GM18909 (cell line): ENCODE measurements around the gene ZFYVE9.
"Not testable (repeated sequence)": the region's sequence is repeated elsewhere in the genome, so short reads cannot be mapped to it uniquely, and the experiment has no call there.

Experiments
- ATAC-seq: cut with Tn5 transposase; IDR thresholded peaks from one replicate; pipeline ENCODE4 v1.9.1; 2021; ENCODE audit warnings: mild to moderate bottlenecking; ENCODE audit not compliant: unreplicated experiment, poor library complexity

Gene ZFYVE9

DNA sequence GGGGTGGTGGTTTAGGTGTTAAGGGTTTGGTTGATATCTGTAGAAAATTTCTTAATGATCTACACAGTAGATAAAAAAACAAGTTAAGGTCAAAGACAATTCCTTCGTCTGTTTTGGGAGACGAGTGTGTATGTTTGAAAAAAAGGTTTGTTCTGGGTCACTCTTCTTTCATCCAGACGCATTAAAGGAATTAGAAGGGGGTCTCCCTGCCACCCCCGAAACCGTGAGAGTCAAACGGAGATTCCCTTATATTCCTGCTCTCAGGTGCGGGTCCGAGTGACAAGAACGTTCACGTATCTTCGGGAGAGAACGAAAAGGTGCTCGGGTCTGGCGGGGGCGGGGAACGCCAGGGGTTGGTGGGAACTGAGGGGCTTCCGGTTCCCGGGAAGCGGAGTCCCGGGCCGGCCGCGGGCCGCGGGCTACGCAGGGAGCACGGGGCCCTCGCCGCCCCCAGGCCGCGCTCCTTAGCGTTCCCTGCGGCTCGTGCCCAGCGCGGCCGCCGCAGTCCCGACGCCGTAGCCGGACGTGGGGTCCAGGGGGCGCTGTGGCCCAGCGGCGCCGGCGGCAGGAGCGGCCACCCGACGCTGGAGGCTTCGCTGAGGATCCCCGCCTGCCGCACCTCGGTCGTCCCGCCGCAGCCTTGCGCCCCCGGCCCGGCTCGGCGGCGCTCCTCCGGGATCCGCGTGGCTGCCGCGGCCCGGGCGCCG, at the start of gene ZFYVE9:
Gene ZFYVE9 (plus strand): TSS at position 577 of the 707 bp plus-strand sequence. CDS start 91,118 bp downstream, outside the sequence.
- peak; percentile 76 for ATAC-seq

- not testable (repeated sequence) for ATAC-seq
These were observed 47.6 kb upstream of the ZFYVE9 start for GRCh38 chr1:52094300-52094699.

- ATAC-seq, result no peak
These were observed 45.7 kb upstream of the ZFYVE9 start for GRCh38 chr1:52096216-52096615.

DNA sequence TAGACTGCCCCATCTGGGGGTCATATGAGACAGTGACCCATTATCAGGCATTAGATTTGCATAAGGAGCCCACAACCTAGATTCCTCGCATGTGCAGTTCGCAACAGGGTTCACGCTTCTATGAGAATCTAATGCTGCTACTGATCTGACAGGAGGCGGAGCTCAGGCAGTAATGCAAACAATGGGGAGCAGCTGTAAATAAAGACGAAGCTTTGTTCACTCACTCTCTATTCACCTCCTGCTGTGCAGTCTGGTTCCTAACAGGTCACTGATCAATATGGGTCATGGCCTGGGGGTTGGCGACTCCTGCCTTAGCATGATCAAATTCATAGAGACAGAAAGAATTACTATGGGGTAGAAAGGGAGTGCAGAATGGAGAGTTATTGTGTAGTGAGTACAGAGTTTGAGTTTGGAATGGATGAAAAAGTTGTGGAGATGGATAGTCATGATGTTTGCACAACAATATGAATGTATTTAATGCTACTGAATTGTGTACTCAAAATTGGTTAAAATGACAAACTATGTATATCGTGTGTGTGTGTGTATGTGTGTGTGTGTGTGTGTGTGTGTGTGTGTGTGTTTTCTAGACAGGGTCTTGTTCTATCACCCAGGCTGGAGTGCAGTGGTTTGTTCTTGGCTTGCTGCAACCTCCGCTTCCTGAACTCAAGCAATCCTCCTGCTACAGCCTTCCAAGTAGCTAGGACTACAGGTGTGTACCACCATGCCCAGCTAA, 43.6 kb upstream of the ZFYVE9 start:
- ATAC-seq, result no peak

DNA sequence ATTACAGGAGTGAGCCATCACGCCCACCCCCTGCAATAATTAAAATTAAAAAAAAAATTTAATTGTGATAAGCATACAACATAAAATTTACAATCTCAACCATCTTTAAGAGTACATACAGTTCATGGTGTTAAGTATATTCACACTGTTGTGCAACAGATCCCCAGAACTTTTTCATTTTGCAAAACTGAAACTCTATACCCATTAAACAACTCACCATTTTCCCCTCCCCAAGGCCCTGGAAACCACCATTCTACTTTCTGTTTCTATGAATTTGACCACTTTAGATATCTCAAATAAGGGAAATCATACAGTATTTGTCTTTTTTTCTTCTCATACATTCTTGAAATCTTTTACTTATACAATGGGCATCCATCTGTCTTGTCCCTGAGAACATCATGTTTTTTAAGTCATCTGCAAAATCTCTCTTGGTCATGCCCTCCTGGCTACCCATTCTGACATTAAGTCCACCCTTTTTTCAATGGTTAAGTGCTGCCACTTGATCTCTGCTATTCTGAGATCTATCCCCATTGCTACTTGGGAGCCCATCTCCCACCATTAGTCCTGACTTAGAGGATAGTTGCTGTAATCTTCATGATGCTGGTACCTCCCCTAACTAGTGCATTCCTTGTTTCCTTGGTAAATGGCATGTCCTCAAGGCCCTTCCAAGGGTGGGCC, 39.4 kb upstream of the ZFYVE9 start:
- ATAC-seq, result peak; percentile 73

- ATAC-seq, result no peak
These were observed 30.4 kb upstream of the ZFYVE9 start for GRCh38 chr1:52111492-52111891.

GRCh38 chr1:52112489-52112888, 29.4 kb upstream of the ZFYVE9 start:
- ATAC-seq, result no peak

DNA sequence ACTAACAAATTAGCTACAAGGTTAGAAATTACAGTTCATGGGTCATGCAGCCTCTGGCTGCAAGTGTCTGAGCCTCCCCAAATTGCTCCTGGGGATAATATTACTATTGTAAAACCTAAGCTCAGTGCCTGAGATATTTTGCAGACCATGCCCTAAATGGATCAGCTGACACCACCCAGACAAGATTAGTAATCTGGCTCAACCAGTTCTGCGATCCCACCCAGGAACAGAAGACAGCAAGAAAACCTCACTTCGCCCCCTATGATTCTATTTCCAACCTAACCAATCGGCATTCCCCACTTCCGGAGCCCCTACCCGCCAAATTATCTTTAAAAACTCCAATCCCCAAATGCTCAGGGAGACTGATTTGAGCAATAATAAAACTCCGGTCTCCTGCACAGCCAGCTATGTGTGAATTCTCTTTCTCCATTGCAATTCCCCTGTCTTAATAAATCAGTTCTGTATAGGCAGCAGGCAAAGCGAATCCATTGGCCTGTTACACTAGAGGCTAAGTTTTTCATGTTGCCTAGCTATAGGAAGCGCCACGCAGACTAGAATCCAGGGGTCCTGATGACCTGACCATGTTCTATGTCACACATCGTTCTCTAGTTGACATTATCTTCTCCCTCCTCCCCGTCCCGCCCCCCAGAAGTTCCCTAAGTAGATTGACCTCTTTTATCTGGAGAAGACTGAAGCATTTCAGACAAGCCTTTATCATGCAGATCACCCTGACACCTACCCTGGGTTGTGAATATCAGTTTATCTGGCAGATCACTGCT, 22.4 kb upstream of the ZFYVE9 start:
- no peak for ATAC-seq

DNA sequence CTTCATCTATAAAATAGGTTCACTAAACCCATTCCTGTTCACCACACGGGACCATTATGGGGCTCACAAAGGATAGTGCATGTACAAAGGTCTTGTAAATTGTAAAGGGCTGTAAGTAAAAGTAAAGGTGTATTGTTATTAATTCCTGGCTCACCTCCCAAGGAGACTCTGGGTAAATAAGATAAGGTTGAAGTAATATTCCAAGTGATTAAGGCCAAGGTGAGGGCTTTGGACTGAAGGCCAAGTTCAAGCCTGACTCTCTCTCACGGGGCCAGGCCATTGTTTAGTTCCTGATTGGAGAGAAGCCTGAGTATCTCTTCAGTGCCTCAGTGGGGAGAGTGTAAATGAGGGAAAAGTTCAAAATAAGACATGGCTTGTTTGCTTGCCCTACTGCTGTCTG, 19.5 kb upstream of the ZFYVE9 start:
- no peak for ATAC-seq

DNA sequence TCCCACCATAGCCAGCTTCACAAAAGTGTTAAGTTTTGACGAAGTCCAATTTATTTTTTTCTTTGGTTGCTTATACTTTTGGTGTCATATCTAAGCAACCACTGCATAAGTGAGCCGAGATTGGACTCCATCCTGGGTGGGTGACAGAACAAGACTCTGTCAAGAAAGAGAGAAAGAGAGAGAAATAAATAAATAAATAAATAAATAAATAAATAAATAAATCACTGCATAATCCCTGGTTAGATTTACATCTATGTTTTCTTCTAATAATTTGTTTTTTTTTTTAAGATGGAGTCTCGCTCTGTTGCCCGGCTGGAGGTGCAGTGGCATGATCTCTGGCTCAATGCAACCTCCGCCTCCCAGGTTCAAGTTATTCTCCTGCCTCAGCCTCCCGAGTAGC, 18.3 kb upstream of the ZFYVE9 start:
- ATAC-seq, result no peak

DNA sequence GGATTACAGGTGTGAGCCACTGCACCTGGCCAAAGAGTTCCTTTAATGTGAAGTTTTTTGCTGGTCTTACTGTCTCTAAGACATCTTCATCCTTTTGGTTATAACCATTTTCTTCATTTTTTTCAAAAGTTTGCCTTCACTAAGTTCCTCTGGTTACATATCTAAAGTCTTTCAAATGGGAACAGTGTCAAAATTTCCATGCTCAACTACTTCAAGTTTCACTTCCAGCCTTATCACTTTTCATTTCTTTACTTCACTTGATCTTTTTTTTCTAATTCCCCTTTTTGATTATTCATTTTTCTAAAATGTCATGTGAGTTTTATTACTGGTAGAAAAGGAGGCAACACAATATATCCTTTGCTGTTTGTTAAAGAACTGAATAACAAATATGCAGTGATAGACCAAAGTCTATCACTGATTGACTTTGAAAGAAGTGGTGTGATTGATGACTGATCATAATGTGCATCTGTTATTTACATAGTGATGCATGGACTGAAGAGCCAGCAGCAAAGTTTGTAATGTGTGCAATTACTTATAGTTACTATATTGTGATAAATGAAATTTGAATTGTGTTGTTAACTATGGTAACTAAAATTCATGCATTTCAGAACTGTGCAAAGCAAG, 16.0 kb upstream of the ZFYVE9 start:
- ATAC-seq, result no peak

GRCh38 chr1:52127181-52128180, 14.4 kb upstream of the ZFYVE9 start:
- no peak for ATAC-seq

DNA sequence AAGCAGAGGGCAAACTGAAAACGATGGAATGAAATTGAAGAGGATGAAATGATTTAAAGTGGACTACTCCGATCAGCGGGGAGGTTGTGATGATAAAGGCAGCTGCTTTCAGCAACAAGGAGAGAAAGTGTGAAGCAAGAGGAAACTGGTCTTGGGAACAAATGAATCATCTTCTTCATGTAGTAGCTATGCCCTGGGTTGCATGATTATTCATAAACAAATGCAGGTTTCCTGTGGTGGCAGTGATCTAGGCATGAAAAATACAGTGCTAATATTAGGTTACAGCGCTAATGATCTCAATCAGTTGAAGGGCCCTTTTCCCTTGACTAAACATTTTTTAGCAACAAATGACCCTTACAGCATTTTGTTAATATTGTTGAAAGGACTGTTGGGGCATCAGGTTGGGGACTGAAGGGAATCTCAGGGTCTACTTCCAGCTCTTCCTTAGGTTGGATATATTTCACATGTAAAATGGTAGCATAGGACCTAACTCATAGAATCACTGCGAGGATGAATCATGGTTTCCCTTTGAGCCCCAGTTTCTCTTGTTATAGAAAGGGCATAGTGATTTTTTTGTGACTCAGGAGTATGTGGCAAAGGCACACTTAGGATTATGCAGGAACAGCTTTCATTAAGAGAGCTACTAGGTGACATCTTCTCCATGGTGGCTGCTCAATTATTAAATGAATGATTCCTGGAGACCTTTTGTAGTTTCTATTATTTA, 1.9 kb upstream of the ZFYVE9 start:
- ATAC-seq, result no peak

GRCh38 chr1:52140633-52141512, 1.0 kb upstream of the ZFYVE9 start:
- ATAC-seq, result no peak

- peak; percentile 49 for ATAC-seq
These were observed 613 bp downstream of the ZFYVE9 start for GRCh38 chr1:52142220-52143183.

DNA sequence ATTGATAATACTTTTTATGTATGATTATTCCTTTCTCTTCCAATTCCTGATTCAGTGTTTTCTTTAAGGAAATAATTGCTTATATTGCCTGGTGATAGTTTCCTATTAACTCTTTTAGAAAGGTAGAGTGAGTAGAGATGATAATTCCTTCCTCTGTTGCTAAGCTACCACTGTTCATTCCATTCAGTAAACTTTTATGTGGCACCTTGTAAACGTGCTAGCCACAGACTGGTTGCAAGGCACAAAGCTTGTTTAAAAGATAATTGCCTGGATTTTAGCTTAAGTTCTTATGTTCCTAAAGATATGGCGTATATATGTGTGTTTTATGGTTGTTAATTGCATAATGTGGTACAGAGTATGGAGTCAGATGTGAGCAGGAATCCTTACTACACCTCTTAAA, 3.2 kb downstream of the ZFYVE9 start:
- no peak for ATAC-seq
